WTC11 (cell line): ENCODE measurements around the gene SURF2. TPM values are rescaled to one million over a fixed set of nuclear protein-coding genes. Genes with fewer than 3 reads are reported as not detected.

ENCODE experiments used
- ATAC-seq: fragments of 200-7000 bp; cut with Tn5 transposase; 2 replicates; pipeline ENCODE4 v1.10.0; 2021; ENCODE audit warnings: mild to moderate bottlenecking, moderate library complexity
- CTCF ChIA-PET: fragments of 300-600 bp; sonication (Branson Sonifier 250); formaldehyde crosslinking; loops from one replicate; lab custom pipeline; 2021; ENCODE audit warnings: antibody characterized with exemption; lab: Charles Lee
- POLR2A ChIA-PET: fragments of 350-600 bp; sonication (Branson Sonifier 250); formaldehyde crosslinking; loops from one replicate; lab custom pipeline; 2021; ENCODE audit warnings: antibody characterized with exemption; lab: Charles Lee
- DNase-seq: peaks from one replicate; pipeline ENCODE4 v3.0.0; 2021; ENCODE audit warnings: low spot score
- H3K27ac Mint-ChIP-seq: 2 replicates; pipeline ENCODE4 v1.8.0; 2021; ENCODE audit warnings: mixed read lengths
- H3K27me3 Mint-ChIP-seq: 2 replicates; pipeline ENCODE4 v1.8.0; 2021; ENCODE audit warnings: low read depth, mild to moderate bottlenecking, moderate library complexity, mixed read lengths
- H3K36me3 Mint-ChIP-seq: 2 replicates; pipeline ENCODE4 v1.8.0; 2021; ENCODE audit warnings: mixed read lengths
- H3K4me1 Mint-ChIP-seq: 2 replicates; pipeline ENCODE4 v1.8.0; 2022; ENCODE audit warnings: mixed read lengths
- H3K4me3 Mint-ChIP-seq: 2 replicates; pipeline ENCODE4 v1.8.0; 2021; ENCODE audit warnings: mild to moderate bottlenecking, moderate library complexity, mixed read lengths
- H3K9me3 Mint-ChIP-seq: 2 replicates; pipeline ENCODE4 v1.8.0; 2021; ENCODE audit warnings: mixed read lengths
- CBFB ChIP-seq: sonication (generic); formaldehyde crosslinking; IDR thresholded peaks from 2 replicates; pipeline ENCODE4 v1.8.1; 2022; ENCODE audit warnings: mild to moderate bottlenecking, low read depth, missing genetic modification reagents
- CREB1 ChIP-seq: sonication (generic); formaldehyde crosslinking; IDR thresholded peaks from 2 replicates; pipeline ENCODE4 v1.8.0; 2023; ENCODE audit warnings: mild to moderate bottlenecking, missing genetic modification reagents
- E2F5 ChIP-seq: sonication (generic); formaldehyde crosslinking; IDR thresholded peaks from 2 replicates; pipeline ENCODE4 v1.8.1; 2022; ENCODE audit warnings: mild to moderate bottlenecking, moderate library complexity, missing genetic modification reagents
- ELF4 ChIP-seq: sonication (generic); formaldehyde crosslinking; IDR thresholded peaks from 2 replicates; pipeline ENCODE4 v1.8.1; 2022; ENCODE audit warnings: low read depth, mild to moderate bottlenecking, moderate library complexity, missing genetic modification reagents
- ESRRA ChIP-seq: sonication (generic); formaldehyde crosslinking; IDR thresholded peaks from 2 replicates; pipeline ENCODE4 v1.8.1; 2022; ENCODE audit warnings: mild to moderate bottlenecking, missing genetic modification reagents, borderline replicate concordance
- ETV6 ChIP-seq: sonication (generic); formaldehyde crosslinking; IDR thresholded peaks from 2 replicates; pipeline ENCODE4 v1.8.1; 2022; ENCODE audit warnings: mild to moderate bottlenecking, missing genetic modification reagents
- FOXK1 ChIP-seq: sonication (generic); formaldehyde crosslinking; IDR thresholded peaks from 2 replicates; pipeline ENCODE4 v1.8.0; 2022; ENCODE audit warnings: mild to moderate bottlenecking, moderate library complexity, missing genetic modification reagents
- FOXP1 ChIP-seq: sonication (generic); formaldehyde crosslinking; IDR thresholded peaks from 2 replicates; pipeline ENCODE4 v1.8.0; 2022; ENCODE audit warnings: missing genetic modification reagents, mild to moderate bottlenecking, moderate library complexity, borderline replicate concordance
- GRHL2 ChIP-seq: fragments of 250-450 bp; sonication (Bioruptor Pico); IDR thresholded peaks from 2 replicates; pipeline ENCODE4 v1.8.0; 2022; ENCODE audit warnings: mild to moderate bottlenecking, moderate library complexity; ENCODE audit not compliant: insufficient replicate concordance, severe bottlenecking
- GTF2I ChIP-seq: fragments of 250-450 bp; sonication (Bioruptor Pico); conservative IDR thresholded peaks from 2 replicates; pipeline ENCODE4 v1.4.0; 2021; ENCODE audit warnings: mild to moderate bottlenecking
- HMGXB4 ChIP-seq: sonication (generic); formaldehyde crosslinking; IDR thresholded peaks from 2 replicates; pipeline ENCODE4 v1.8.1; 2023; ENCODE audit warnings: mild to moderate bottlenecking, moderate library complexity, missing genetic modification reagents
- MXD4 ChIP-seq: fragments of 250-450 bp; sonication (Bioruptor Pico); IDR thresholded peaks from 2 replicates; pipeline ENCODE4 v1.8.0; 2021; ENCODE audit warnings: mild to moderate bottlenecking, moderate library complexity, borderline replicate concordance
- NFATC4 ChIP-seq: fragments of 250-450 bp; sonication (Bioruptor Pico); IDR thresholded peaks from 2 replicates; pipeline ENCODE4 v1.9.0; 2021; ENCODE audit warnings: mild to moderate bottlenecking
- NFE2L1 ChIP-seq: sonication (generic); formaldehyde crosslinking; IDR thresholded peaks from 2 replicates; pipeline ENCODE4 v1.8.1; 2023; ENCODE audit warnings: missing genetic modification reagents
- PRRX2 ChIP-seq: fragments of 250-450 bp; sonication (Bioruptor Pico); IDR thresholded peaks from 2 replicates; pipeline ENCODE4 v1.8.0; 2021; ENCODE audit warnings: mild to moderate bottlenecking
- SMAD4 ChIP-seq: sonication (generic); formaldehyde crosslinking; IDR thresholded peaks from 2 replicates; pipeline ENCODE4 v1.8.0; 2022; ENCODE audit warnings: mild to moderate bottlenecking, missing genetic modification reagents
- ZNF138 ChIP-seq: sonication (generic); formaldehyde crosslinking; conservative IDR thresholded peaks from 2 replicates; pipeline ENCODE4 v1.8.1; 2022; ENCODE audit warnings: mild to moderate bottlenecking, moderate library complexity, missing genetic modification reagents
- ZNF317 ChIP-seq: sonication (generic); formaldehyde crosslinking; IDR thresholded peaks from 2 replicates; pipeline ENCODE4 v1.8.1; 2023; ENCODE audit warnings: low read depth, mild to moderate bottlenecking, moderate library complexity, missing genetic modification reagents, borderline replicate concordance
- ZNF396 ChIP-seq: fragments of 250-450 bp; sonication (Bioruptor Pico); IDR thresholded peaks from 2 replicates; pipeline ENCODE4 v1.8.0; 2021; ENCODE audit warnings: mild to moderate bottlenecking, moderate library complexity, borderline replicate concordance
- ZNF416 ChIP-seq: fragments of 250-450 bp; sonication (Bioruptor Pico); IDR thresholded peaks from 2 replicates; pipeline ENCODE4 v1.9.0; 2021; ENCODE audit warnings: mild to moderate bottlenecking, inconsistent platforms
- ZNF425 ChIP-seq: fragments of 250-450 bp; sonication (Bioruptor Pico); conservative IDR thresholded peaks from 2 replicates; pipeline ENCODE4 v1.9.0; 2021; ENCODE audit warnings: mild to moderate bottlenecking
- ZNF512 ChIP-seq: sonication (generic); formaldehyde crosslinking; IDR thresholded peaks from 2 replicates; pipeline ENCODE4 v1.8.1; 2022; ENCODE audit warnings: missing genetic modification reagents, borderline replicate concordance
- ZNF671 ChIP-seq: fragments of 250-450 bp; sonication (Bioruptor Pico); IDR thresholded peaks from 2 replicates; pipeline ENCODE4 v1.8.0; 2021; ENCODE audit warnings: mild to moderate bottlenecking
- ZSCAN18 ChIP-seq: fragments of 250-450 bp; sonication (Bioruptor Pico); IDR thresholded peaks from 2 replicates; pipeline ENCODE4 v2.1.2; 2022; ENCODE audit warnings: mild to moderate bottlenecking, moderate library complexity
- total RNA-seq: library from RNA; stranded (reverse); gene quantifications from 3 replicates; pipeline ENCODE4 v1.2.3, GENCODE V29; 2021
- TF ChIP-seq, protein P1 (sequence below): sonication (generic); formaldehyde crosslinking; IDR thresholded peaks from 2 replicates; pipeline ENCODE4 v1.8.0; 2022; ENCODE audit warnings: mild to moderate bottlenecking, missing genetic modification reagents
- TF ChIP-seq, protein P2 (sequence below): sonication (generic); formaldehyde crosslinking; IDR thresholded peaks from 2 replicates; pipeline ENCODE4 v1.8.0; 2022; ENCODE audit warnings: mild to moderate bottlenecking, missing genetic modification reagents
- TF ChIP-seq, protein P3 (sequence below): sonication (generic); formaldehyde crosslinking; IDR thresholded peaks from 2 replicates; pipeline ENCODE4 v1.8.1; 2023; ENCODE audit warnings: mild to moderate bottlenecking, missing genetic modification reagents, moderate library complexity

Gene SURF2
- total RNA-seq, 1 experiment from 2014 or later: 33.3 TPM

- H3K4me1 Mint-ChIP-seq: peaks cover 25% of the 10 kb centered on the region
- ATAC-seq (peak; percentile 62), DNase-seq (peak; percentile 76)
- peak overlapping the region; percentile 32; the same call in 1 of the 2 replicates for H3K27ac Mint-ChIP-seq
- peaks cover 46% of the 10 kb centered on the region for H3K36me3 Mint-ChIP-seq
- CTCF ChIA-PET: interaction anchor here (1.3 to 7.9 kb wide), 4 partner anchors 9 to 134 kb away, joined by 3 to 74 read pairs (median 6); no protein-coding TSS in a partner anchor
- no peak overlapping the region for H3K4me3 Mint-ChIP-seq
- POLR2A ChIA-PET: interaction anchor here (1.9 kb wide), 1 partner anchor 10 kb away, joined by 6 read pairs; no protein-coding TSS in a partner anchor
- H3K9me3 Mint-ChIP-seq: no peaks in the 10 kb centered on the region
- no peaks in the 10 kb centered on the region; the same call in 1 of the 2 replicates for H3K27me3 Mint-ChIP-seq
- TF ChIP-seq SMAD4 (no peak), MXD4 (CRISPR knock-in tag) (no peak), PRRX2 (CRISPR knock-in tag) (0 out of 2 replicates have a peak, but pooled peaks have one; percentile 44), ZNF416 (peak; percentile 59), NFE2L1 (CRISPR knock-in tag) (no peak), ZNF425 (CRISPR knock-in tag) (peak; percentile 26; the same call in 1 of the 2 replicates), ZNF396 (no peak), E2F5 (CRISPR knock-in tag) (no peak), CBFB (CRISPR knock-in tag) (no peak), CREB1 (peak; percentile 59), FOXP1 (CRISPR knock-in tag) (peak; percentile 58; the same call in 1 of the 2 replicates), ZNF512 (no peak), ZNF138 (CRISPR knock-in tag) (0 out of 2 replicates have a peak, but pooled peaks have one; percentile 72), ZNF317 (CRISPR knock-in tag) (no peak), ZSCAN18 (CRISPR knock-in tag) (no peak), ELF4 (CRISPR knock-in tag) (no peak), ZNF671 (CRISPR knock-in tag) (no peak; the same call in none of the 2 replicates), GRHL2 (no peak), GTF2I (CRISPR knock-in tag) (no peak), FOXK1 (CRISPR knock-in tag) (no peak), NFATC4 (CRISPR knock-in tag) (peak; percentile 59; the same call in 1 of the 2 replicates), HMGXB4 (CRISPR knock-in tag) (peak; percentile 57; the same call in 1 of the 2 replicates), ETV6 (CRISPR knock-in tag) (0 out of 2 replicates have a peak, but pooled peaks have one; percentile 26), ESRRA (CRISPR knock-in tag) (no peak)
- TF ChIP-seq, protein P1, sequence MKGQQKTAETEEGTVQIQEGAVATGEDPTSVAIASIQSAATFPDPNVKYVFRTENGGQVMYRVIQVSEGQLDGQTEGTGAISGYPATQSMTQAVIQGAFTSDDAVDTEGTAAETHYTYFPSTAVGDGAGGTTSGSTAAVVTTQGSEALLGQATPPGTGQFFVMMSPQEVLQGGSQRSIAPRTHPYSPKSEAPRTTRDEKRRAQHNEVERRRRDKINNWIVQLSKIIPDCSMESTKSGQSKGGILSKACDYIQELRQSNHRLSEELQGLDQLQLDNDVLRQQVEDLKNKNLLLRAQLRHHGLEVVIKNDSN (CRISPR knock-in tag): no peak
- TF ChIP-seq, protein P2, sequence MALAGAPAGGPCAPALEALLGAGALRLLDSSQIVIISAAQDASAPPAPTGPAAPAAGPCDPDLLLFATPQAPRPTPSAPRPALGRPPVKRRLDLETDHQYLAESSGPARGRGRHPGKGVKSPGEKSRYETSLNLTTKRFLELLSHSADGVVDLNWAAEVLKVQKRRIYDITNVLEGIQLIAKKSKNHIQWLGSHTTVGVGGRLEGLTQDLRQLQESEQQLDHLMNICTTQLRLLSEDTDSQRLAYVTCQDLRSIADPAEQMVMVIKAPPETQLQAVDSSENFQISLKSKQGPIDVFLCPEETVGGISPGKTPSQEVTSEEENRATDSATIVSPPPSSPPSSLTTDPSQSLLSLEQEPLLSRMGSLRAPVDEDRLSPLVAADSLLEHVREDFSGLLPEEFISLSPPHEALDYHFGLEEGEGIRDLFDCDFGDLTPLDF: no peak
- TF ChIP-seq, protein P3, sequence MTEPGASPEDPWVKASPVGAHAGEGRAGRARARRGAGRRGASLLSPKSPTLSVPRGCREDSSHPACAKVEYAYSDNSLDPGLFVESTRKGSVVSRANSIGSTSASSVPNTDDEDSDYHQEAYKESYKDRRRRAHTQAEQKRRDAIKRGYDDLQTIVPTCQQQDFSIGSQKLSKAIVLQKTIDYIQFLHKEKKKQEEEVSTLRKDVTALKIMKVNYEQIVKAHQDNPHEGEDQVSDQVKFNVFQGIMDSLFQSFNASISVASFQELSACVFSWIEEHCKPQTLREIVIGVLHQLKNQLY (CRISPR knock-in tag): no peak
Observed at GRCh38 chr9:133351908-133352634, 4.3 kb upstream of the SURF2 start.
